ENCODE measurements around the gene HPSE2.
"Not testable (repeated sequence)": the region's sequence is repeated elsewhere in the genome, so short reads cannot be mapped to it uniquely, and the experiment has no call there.

HPSE2 gene

GRCh38 chr10:98925651-98926050 is 310.0 kb downstream of the HPSE2 start:
- no peak for DNase-seq (ENCODE audit: extremely low read depth in 1 of 2, low read depth in 1 of 2)

- DNase-seq (ENCODE audit: extremely low read depth in 1 of 2, low read depth in 1 of 2) = no peak
Observed at GRCh38 chr10:98924526-98924925, 311.1 kb downstream of the HPSE2 start.

- no peak for DNase-seq (ENCODE audit: extremely low read depth in 1 of 2, low read depth in 1 of 2)
Observed at GRCh38 chr10:98921316-98921715, 314.3 kb downstream of the HPSE2 start.

- no peak for DNase-seq (ENCODE audit: extremely low read depth in 1 of 2, low read depth in 1 of 2)
Observed at GRCh38 chr10:98920807-98921206, 314.8 kb downstream of the HPSE2 start.

- no peak for DNase-seq (ENCODE audit: extremely low read depth in 1 of 2, low read depth in 1 of 2)
Observed at GRCh38 chr10:98920360-98920759, 315.3 kb downstream of the HPSE2 start.

GRCh38 chr10:98919899-98920298 is 315.8 kb downstream of the HPSE2 start:
- no peak for DNase-seq (ENCODE audit: extremely low read depth in 1 of 2, low read depth in 1 of 2)

- DNase-seq (ENCODE audit: extremely low read depth in 1 of 2, low read depth in 1 of 2) = no peak
Observed at GRCh38 chr10:98917828-98918227, 317.8 kb downstream of the HPSE2 start.

GRCh38 chr10:98916526-98917125 is 319.0 kb downstream of the HPSE2 start:
- DNase-seq (ENCODE audit: extremely low read depth in 1 of 2, low read depth in 1 of 2) = no peak

GRCh38 chr10:98915911-98916310 is 319.7 kb downstream of the HPSE2 start:
- no peak for DNase-seq (ENCODE audit: extremely low read depth in 1 of 2, low read depth in 1 of 2)

GRCh38 chr10:98910546-98910945 is 325.1 kb downstream of the HPSE2 start:
- no peak for DNase-seq (ENCODE audit: extremely low read depth in 1 of 2, low read depth in 1 of 2)

GRCh38 chr10:98910048-98910447 is 325.6 kb downstream of the HPSE2 start:
- no peak for DNase-seq (ENCODE audit: extremely low read depth in 1 of 2, low read depth in 1 of 2)

GRCh38 chr10:98908868-98909267 is 326.8 kb downstream of the HPSE2 start:
- DNase-seq (ENCODE audit: extremely low read depth in 1 of 2, low read depth in 1 of 2) = no peak

- DNase-seq (ENCODE audit: extremely low read depth in 1 of 2, low read depth in 1 of 2) = not testable (repeated sequence)
Observed at GRCh38 chr10:98908247-98908646, 327.4 kb downstream of the HPSE2 start.

- DNase-seq (ENCODE audit: extremely low read depth in 1 of 2, low read depth in 1 of 2) = no peak
Observed at GRCh38 chr10:98901441-98902110, 334.1 kb downstream of the HPSE2 start.

GRCh38 chr10:98899018-98899417 is 336.6 kb downstream of the HPSE2 start:
- DNase-seq (ENCODE audit: extremely low read depth in 1 of 2, low read depth in 1 of 2) = no peak

- DNase-seq (ENCODE audit: extremely low read depth in 1 of 2, low read depth in 1 of 2) = no peak
Observed at GRCh38 chr10:98892523-98892922, 343.1 kb downstream of the HPSE2 start.

- DNase-seq (ENCODE audit: extremely low read depth in 1 of 2, low read depth in 1 of 2) = no peak
Observed at GRCh38 chr10:98886686-98887085, 349.0 kb downstream of the HPSE2 start.

- DNase-seq (ENCODE audit: extremely low read depth in 1 of 2, low read depth in 1 of 2) = no peak
Observed at GRCh38 chr10:98885378-98885777, 350.3 kb downstream of the HPSE2 start.

GRCh38 chr10:98881789-98882188 is 353.9 kb downstream of the HPSE2 start:
- DNase-seq (ENCODE audit: extremely low read depth in 1 of 2, low read depth in 1 of 2) = no peak

- no peak for DNase-seq (ENCODE audit: extremely low read depth in 1 of 2, low read depth in 1 of 2)
Observed at GRCh38 chr10:98880971-98881370, 354.7 kb downstream of the HPSE2 start.

GRCh38 chr10:98878921-98879320 is 356.7 kb downstream of the HPSE2 start:
- DNase-seq (ENCODE audit: extremely low read depth in 1 of 2, low read depth in 1 of 2) = no peak

GRCh38 chr10:98878418-98878817 is 357.2 kb downstream of the HPSE2 start:
- no peak for DNase-seq (ENCODE audit: extremely low read depth in 1 of 2, low read depth in 1 of 2)

- DNase-seq (ENCODE audit: extremely low read depth in 1 of 2, low read depth in 1 of 2) = no peak
Observed at GRCh38 chr10:98861962-98862361, 373.7 kb downstream of the HPSE2 start.
